GM12878 (cell line): Measurements from ENCODE around the gene KHNYN. TPM values are rescaled to one million over a fixed set of nuclear protein-coding genes. Genes with fewer than 3 reads are reported as not detected.

Experiments used
- ATAC-seq: fragments of 200-7000 bp; cut with Tn5 transposase; 3 replicates; pipeline ENCODE4 v1.9.1; 2020; ENCODE audit warnings: mild to moderate bottlenecking, moderate library complexity
- BruUV-seq: library from RNA; stranded (reverse); fragments of 400-500 nt; replicated peaks from 2 replicates; lab custom pipeline; 2021; lab: Mats Ljungman, UMichigan
- CTCF ChIA-PET: fragments of 300-600 bp; sonication (Branson Sonifier 250); formaldehyde crosslinking; extraction: SDS; loops from one replicate; lab custom pipeline; 2021; ENCODE audit warnings: inconsistent platforms; lab: Yijun Ruan, JAX
- POLR2A ChIA-PET: fragments of 350-600 bp; formaldehyde crosslinking; extraction: SDS; loops from one replicate; lab custom pipeline; 2021; ENCODE audit warnings: inconsistent platforms; lab: Charles Lee
- RAD21 ChIA-PET: fragments of 300-600 bp; sonication (Branson Sonifier 250); formaldehyde crosslinking; loops from one replicate; lab custom pipeline; 2023; ENCODE audit warnings: antibody characterized with exemption; ENCODE audit not compliant: unreplicated experiment; lab: Charles Lee
- SMC1A ChIA-PET: fragments of 300-600 bp; sonication (Branson Sonifier 250); formaldehyde crosslinking; loops from one replicate; lab custom pipeline; 2023; ENCODE audit not compliant: unreplicated experiment, uncharacterized antibody; lab: Charles Lee
- DNase-seq: peaks from one replicate; pipeline ENCODE4 v3.0.0-alpha.2; 2011; ENCODE audit warnings: low read depth, low spot score
- FAIRE-seq: peaks from 3 replicates; lab custom pipeline; 2011; peaks lifted over from hg19 to GRCh38; lab: Jason Lieb, UNC
- H2AFZ ChIP-seq: 2 replicates; pipeline ENCODE4 v1.6.0; 2011; ENCODE audit warnings: low read depth, low read length, control low read depth; ENCODE audit not compliant: control insufficient read depth
- H3K27ac ChIP-seq: 2 replicates; pipeline ENCODE4 v1.5.1; 2011; ENCODE audit warnings: control low read depth; ENCODE audit not compliant: control insufficient read depth, insufficient read depth
- H3K27me3 ChIP-seq, 2 experiments: replicated peaks in 1 of 2; 2 replicates each; pipeline versions ENCODE4 v1.6.0 to v1.6.1; 2011; ENCODE audit warnings: low read length in 1 of 2; ENCODE audit not compliant: control insufficient read depth in 2 of 2, insufficient read depth in 2 of 2
- H3K36me3 ChIP-seq, 2 experiments: 2 replicates each; pipeline ENCODE4 v1.5.1; 2011; ENCODE audit warnings: low read length in 1 of 2; ENCODE audit not compliant: control insufficient read depth in 2 of 2, insufficient read depth in 2 of 2
- H3K4me1 ChIP-seq: 2 replicates; pipeline ENCODE4 v1.6.1; 2011; ENCODE audit warnings: mild to moderate bottlenecking, low read length, moderate library complexity, mixed read lengths; ENCODE audit not compliant: control insufficient read depth, insufficient read depth
- H3K4me2 ChIP-seq: 2 replicates; pipeline ENCODE4 v1.6.0; 2011; ENCODE audit warnings: control low read depth; ENCODE audit not compliant: control insufficient read depth, insufficient read depth
- H3K4me3 ChIP-seq: fragments of 200-600 bp; sonication (generic); 2 replicates; pipeline ENCODE4 v1.5.1; 2016
- H3K79me2 ChIP-seq: 2 replicates; pipeline ENCODE4 v1.6.0; 2011; ENCODE audit warnings: low read length; ENCODE audit not compliant: control insufficient read depth, insufficient read depth
- H3K9ac ChIP-seq: 2 replicates; pipeline ENCODE4 v1.8.0; 2011; ENCODE audit warnings: low read length, control low read depth, mixed read lengths; ENCODE audit not compliant: control insufficient read depth, insufficient read depth
- H3K9me3 ChIP-seq: replicated peaks from 3 replicates; pipeline ENCODE4 v1.5.1; 2011; ENCODE audit warnings: mild to moderate bottlenecking, low read length; ENCODE audit not compliant: control insufficient read depth, insufficient read depth
- H4K20me1 ChIP-seq: 2 replicates; pipeline ENCODE4 v1.6.0; 2011; ENCODE audit not compliant: control insufficient read depth, insufficient read depth
- CTCF ChIP-seq, 3 experiments: IDR thresholded peaks in 2 of 3; conservative IDR thresholded peaks in 1 of 3; 2 replicates each; pipeline ENCODE4 v1.5.1; 2011; ENCODE audit warnings: low read depth in 3 of 3, low read length in 3 of 3, mild to moderate bottlenecking in 3 of 3, control low read depth in 2 of 3, moderate library complexity in 2 of 3, inconsistent platforms in 1 of 3, mixed read lengths in 1 of 3; ENCODE audit not compliant: control insufficient read depth in 2 of 3, insufficient read depth in 1 of 3; ENCODE audit errors: extremely low read depth in 1 of 3
- NBN ChIP-seq: fragments of 450-650 bp; IDR thresholded peaks from 2 replicates; pipeline ENCODE4 v1.6.1; 2016
- NFIC ChIP-seq: IDR thresholded peaks from 2 replicates; pipeline ENCODE4 v1.6.1; 2012; ENCODE audit warnings: low read depth, mild to moderate bottlenecking, inconsistent platforms, low read length, moderate library complexity
- NR2C2 ChIP-seq: IDR thresholded peaks from 2 replicates; pipeline ENCODE4 v1.6.1; 2011; ENCODE audit warnings: borderline replicate concordance, low read depth; ENCODE audit not compliant: control insufficient read depth, insufficient read length
- PAX5 ChIP-seq: IDR thresholded peaks from 2 replicates; pipeline ENCODE4 v1.6.1; 2011; ENCODE audit warnings: low read depth, low read length, borderline replicate concordance
- SIX5 ChIP-seq: IDR thresholded peaks from 2 replicates; pipeline ENCODE4 v1.6.1; 2011; ENCODE audit warnings: mild to moderate bottlenecking, low read depth, low read length, moderate library complexity; ENCODE audit not compliant: severe bottlenecking
- STAT1 ChIP-seq: fragments of 450-650 bp; conservative IDR thresholded peaks from 2 replicates; pipeline ENCODE4 v1.6.1; 2014; ENCODE audit warnings: antibody characterized with exemption, mild to moderate bottlenecking
- STAT3 ChIP-seq: IDR thresholded peaks from 2 replicates; pipeline ENCODE4 v1.6.1; 2011; ENCODE audit warnings: low read depth, low read length, improper control_type of control experiment
- TBL1XR1 ChIP-seq: IDR thresholded peaks from 2 replicates; pipeline ENCODE4 v1.6.1; 2012; ENCODE audit warnings: low read depth, low read length, improper control_type of control experiment
- WGBS: methylation state at CpG from one replicate; pipeline ENCODE4 v1.1.6; 2016; ENCODE audit warnings: low lambda C conversion rate; ENCODE audit not compliant: insufficient replicate concordance, insufficient coverage; ENCODE audit errors: missing lambda C conversion rate; 5-methylcytosine and 5-hydroxymethylcytosine counted together
- in situ Hi-C: fragments of 300-500 bp; cut with MboI; formaldehyde crosslinking; loops from 9 replicates; pipeline ENCODE4 v1.14.3; 2018; ENCODE audit warnings: mixed read lengths
- intact Hi-C: fragments of 100-400 bp; cut with micrococcal nuclease; formaldehyde crosslinking; loops from one replicate; pipeline ENCODE4 v1.14.2; 2022; ENCODE audit not compliant: unreplicated experiment
- polyA plus RNA-seq, 11 experiments: library from polyadenylated mRNA; depleted of rRNA in 4 of 11; unstranded in 6 of 11; stranded (reverse) in 5 of 11; fragments of >200 nt; fragmentation: Nextera tagmentation in 4 of 11; fragmentation: Illumina TruSeq in 1 of 11; extraction: Ambion mirVana in 4 of 11; extraction: Trizol in 1 of 11; gene quantifications; 1 replicate in 1 of 11; 2 replicates in 10 of 11; pipeline versions ENCODE4 v1.2.1 to v1.2.3, GENCODE V29; 2011 to 2016; ENCODE audit warnings: inconsistent platforms in 2 of 11, missing spikeins in 2 of 11, low read depth in 1 of 11
- total RNA-seq, 4 experiments: library from RNA; depleted of rRNA in 3 of 4; stranded (reverse); fragments of >200 nt in 3 of 4; fragmentation: Illumina TruSeq in 1 of 4; extraction: Trizol in 1 of 4; gene quantifications; 2 replicates each; pipeline versions ENCODE4 v1.2.1 to v1.2.3, GENCODE V29; 2013 to 2021
- TF ChIP-seq, protein P1 (sequence below): IDR thresholded peaks from 2 replicates; pipeline ENCODE4 v1.6.1; 2012; ENCODE audit warnings: low read depth, low read length, improper control_type of control experiment

The KHNYN gene
- total and polyA plus RNA-seq, 10 of the 15 experiments (the other 5 are each of a cell fraction or from before 2014, with no cell fraction given), result 1.4 to 34.7 (median 21.5) TPM

GRCh38 chr14:24416254-24416931 is 13.4 kb upstream of the KHNYN start (continued):
- TF ChIP-seq CTCF (IDR thresholded peaks at IDR 0.05 in 2 of 3, conservative IDR thresholded peaks at IDR 0.05 in 1 of 3; ENCODE audit: control insufficient read depth in 2 of 3, extremely low read depth in 1 of 3, insufficient read depth in 1 of 3, low read depth in 3 of 3, low read length in 3 of 3) (no peak), STAT1 (no peak), STAT3 (no peak), SIX5 (no peak), NR2C2 (no peak)
- TF ChIP-seq, all 136 proteins: peak for 0

- H3K27ac ChIP-seq, result no peak overlapping the region
- 49% methylated on average over 16 of the region's 16 CpGs for WGBS
- TF ChIP-seq NBN (no peak), PAX5 (no peak), NFIC (no peak), TBL1XR1 (no peak)
- TF ChIP-seq, protein P1, sequence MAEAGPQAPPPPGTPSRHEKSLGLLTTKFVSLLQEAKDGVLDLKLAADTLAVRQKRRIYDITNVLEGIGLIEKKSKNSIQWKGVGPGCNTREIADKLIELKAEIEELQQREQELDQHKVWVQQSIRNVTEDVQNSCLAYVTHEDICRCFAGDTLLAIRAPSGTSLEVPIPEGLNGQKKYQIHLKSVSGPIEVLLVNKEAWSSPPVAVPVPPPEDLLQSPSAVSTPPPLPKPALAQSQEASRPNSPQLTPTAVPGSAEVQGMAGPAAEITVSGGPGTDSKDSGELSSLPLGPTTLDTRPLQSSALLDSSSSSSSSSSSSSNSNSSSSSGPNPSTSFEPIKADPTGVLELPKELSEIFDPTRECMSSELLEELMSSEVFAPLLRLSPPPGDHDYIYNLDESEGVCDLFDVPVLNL, result no peak
- H3K4me1 ChIP-seq, result no peaks in the 10 kb centered on the region
- H3K9me3 ChIP-seq, result no peaks in the 10 kb centered on the region
- ChIA-PET SMC1A (no interaction called here), CTCF (no interaction called here), POLR2A (interaction anchor here (1.0 to 1.3 kb wide), 2 partner anchors 13 to 56 kb away, joined by 3 read pairs; partner anchors contain the start of gene KHNYN), RAD21 (interaction anchor here (1.1 kb wide), 1 partner anchor 14 kb away, joined by 4 read pairs; no protein-coding TSS in a partner anchor)
- no peaks in the 10 kb centered on the region for H3K79me2 ChIP-seq
- FAIRE-seq (no peak), DNase-seq (no peak), ATAC-seq (no peak)
- in situ Hi-C loops, result no loop called here
- no peak overlapping the region for H3K4me2 ChIP-seq
- no peaks in the 10 kb centered on the region for H4K20me1 ChIP-seq
- no peak overlapping the region for H3K4me3 ChIP-seq
- no peak overlapping the region for H3K9ac ChIP-seq
- no peaks in the 10 kb centered on the region for H3K36me3 ChIP-seq
- intact Hi-C loops, result no loop called here
- no TSS peak for BruUV-seq
- no peaks in the 10 kb centered on the region; a peak in 2 of 4 replicates for H3K27me3 ChIP-seq
- H2AFZ ChIP-seq, result no peak overlapping the region
Measured at GRCh38 chr14:24416932-24417619, 12.7 kb upstream of the KHNYN start.
